ENCODE results near the gene GPR17.

DNA sequence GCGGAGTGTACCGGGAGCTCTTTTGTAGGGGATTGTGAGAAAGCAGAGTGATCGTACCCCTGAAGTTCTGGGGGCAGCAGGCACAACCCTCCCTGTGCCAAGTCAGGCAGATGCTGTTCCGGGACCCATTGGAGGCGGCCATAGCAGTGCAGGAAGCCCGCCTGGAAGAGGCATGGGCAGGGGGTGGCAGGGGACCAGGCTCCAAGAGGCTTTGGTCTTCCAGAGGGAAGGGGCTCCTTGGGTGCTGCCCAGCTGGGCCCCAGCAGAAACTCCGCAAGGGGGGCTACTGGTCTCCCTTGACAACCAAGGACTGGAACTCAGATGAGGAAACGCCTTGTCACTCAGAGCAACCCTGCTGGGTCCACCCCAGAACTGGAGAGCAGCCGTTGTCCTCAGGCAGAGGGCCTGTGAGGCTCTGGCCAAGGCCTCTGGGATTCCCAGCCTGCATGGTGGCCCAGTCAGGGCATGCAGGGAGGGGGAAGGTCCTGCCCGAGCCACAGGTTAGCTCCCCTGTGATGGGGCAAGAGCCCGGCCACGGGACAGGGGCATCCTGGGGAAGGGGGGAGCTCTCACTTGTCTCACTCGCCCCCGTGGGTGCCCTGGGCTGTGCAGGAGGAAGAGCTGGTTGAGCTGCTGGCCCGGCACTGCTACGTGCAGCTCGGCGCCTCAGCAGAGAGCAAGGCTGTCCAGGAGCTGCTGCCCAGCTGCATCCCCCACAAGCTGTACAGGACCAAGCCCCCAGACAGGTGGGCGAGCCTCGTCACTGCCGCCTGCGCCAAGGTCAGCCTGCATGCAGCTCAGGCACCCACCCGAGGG, 21.0 kb upstream of the GPR17 start:
- TF ChIP-seq, protein P1, sequence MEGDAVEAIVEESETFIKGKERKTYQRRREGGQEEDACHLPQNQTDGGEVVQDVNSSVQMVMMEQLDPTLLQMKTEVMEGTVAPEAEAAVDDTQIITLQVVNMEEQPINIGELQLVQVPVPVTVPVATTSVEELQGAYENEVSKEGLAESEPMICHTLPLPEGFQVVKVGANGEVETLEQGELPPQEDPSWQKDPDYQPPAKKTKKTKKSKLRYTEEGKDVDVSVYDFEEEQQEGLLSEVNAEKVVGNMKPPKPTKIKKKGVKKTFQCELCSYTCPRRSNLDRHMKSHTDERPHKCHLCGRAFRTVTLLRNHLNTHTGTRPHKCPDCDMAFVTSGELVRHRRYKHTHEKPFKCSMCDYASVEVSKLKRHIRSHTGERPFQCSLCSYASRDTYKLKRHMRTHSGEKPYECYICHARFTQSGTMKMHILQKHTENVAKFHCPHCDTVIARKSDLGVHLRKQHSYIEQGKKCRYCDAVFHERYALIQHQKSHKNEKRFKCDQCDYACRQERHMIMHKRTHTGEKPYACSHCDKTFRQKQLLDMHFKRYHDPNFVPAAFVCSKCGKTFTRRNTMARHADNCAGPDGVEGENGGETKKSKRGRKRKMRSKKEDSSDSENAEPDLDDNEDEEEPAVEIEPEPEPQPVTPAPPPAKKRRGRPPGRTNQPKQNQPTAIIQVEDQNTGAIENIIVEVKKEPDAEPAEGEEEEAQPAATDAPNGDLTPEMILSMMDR (IDR thresholded peaks at IDR 0.05), result no peak
- TF ChIP-seq POLR2A (IDR thresholded peaks at IDR 0.05), result no peak

Measured in adrenal gland (tissue), 5 donors.